ENCODE measurements around the gene TMEM19. TPM values are rescaled to one million over a fixed set of nuclear protein-coding genes. Genes with fewer than 3 reads are reported as not detected.

Gene TMEM19
- total and polyA plus RNA-seq, 2 of the 8 experiments (the other 6 are each of a cell fraction or from before 2014, with no cell fraction given), result 12.6 to 19.1 TPM

DNA sequence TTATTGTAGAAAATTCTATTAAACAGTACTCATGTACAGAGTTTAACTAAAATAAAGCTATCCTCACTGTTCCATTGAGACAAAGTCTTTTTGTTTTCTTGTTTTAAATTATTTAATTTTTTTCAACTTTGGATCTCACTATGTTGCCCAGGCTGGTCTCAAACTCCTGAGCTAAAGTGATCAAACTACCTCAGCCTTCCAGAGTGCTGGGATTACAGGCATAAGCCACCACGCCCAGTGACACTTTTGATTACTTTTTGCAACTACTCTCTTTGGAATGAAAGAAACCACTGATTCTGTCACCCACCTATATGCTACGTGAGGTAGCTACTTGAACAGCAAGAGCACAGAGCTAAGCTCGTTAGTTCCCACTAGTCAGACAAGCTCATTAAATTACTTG is 39.4 kb upstream of the TMEM19 start:
- FAIRE-seq, result no peak

More for the DNA sequence above, 39.4 kb upstream of the TMEM19 start:
- Histone ChIP-seq H3K18ac (ENCODE audit: extremely low read depth, low read length) (no peak overlapping the region), H4K20me1 (replicated peaks in 1 of 2; ENCODE audit: control insufficient read depth in 1 of 2, insufficient read depth in 2 of 2, low read length in 2 of 2) (no peaks in the 10 kb centered on the region), H3K9me3 (ENCODE audit: insufficient read depth in 2 of 2, low read depth in 1 of 2, low read length in 1 of 2) (no peaks in the 10 kb centered on the region), H3K14ac (ENCODE audit: insufficient read length) (no peak overlapping the region), H2AK5ac (ENCODE audit: low read depth, low read length) (no peak overlapping the region), H3K27ac (ENCODE audit: low read depth, low read length) (no peak overlapping the region), H3K4me3 (ENCODE audit: extremely low read depth in 1 of 4, insufficient read depth in 2 of 4, low read depth in 3 of 4, low read length in 4 of 4) (no peak overlapping the region), H2BK15ac (ENCODE audit: low read length) (no peak overlapping the region), H3K4me2 (ENCODE audit: insufficient read depth in 1 of 2, low read depth in 2 of 2, low read length in 2 of 2) (no peak overlapping the region), H3K4ac (replicated peaks; ENCODE audit: insufficient read length, low read depth, low read length) (no peak overlapping the region), H4K8ac (ENCODE audit: extremely low read depth, insufficient read depth, low read length) (no peak overlapping the region), H2AFZ (ENCODE audit: low read length) (no peak overlapping the region), H3K79me2 (ENCODE audit: control insufficient read depth in 1 of 2, insufficient read depth in 2 of 2, low read length in 2 of 2) (peaks cover 0 to 21% of the 10 kb centered on the region in 2 experiments; a peak in 2 of 4 replicates), H2BK5ac (ENCODE audit: low read depth, low read length) (no peak overlapping the region), H3K36me3 (ENCODE audit: control insufficient read depth in 2 of 4, insufficient read depth in 4 of 4, low read length in 3 of 4) (peaks cover 6 to 56% (median 27%) of the 10 kb centered on the region in 4 experiments), H3K56ac (replicated peaks; ENCODE audit: insufficient read length, low read depth, low read length) (no peak overlapping the region), H2BK120ac (replicated peaks; ENCODE audit: low read depth, low read length) (no peak overlapping the region), H2BK12ac (ENCODE audit: low read depth, low read length) (no peak overlapping the region), H4K91ac (replicated peaks; ENCODE audit: insufficient read length, low read length) (no peak overlapping the region), H3K9ac (replicated peaks in 1 of 4; ENCODE audit: extremely low read depth in 1 of 4, low read depth in 3 of 4, low read length in 3 of 4) (no peak overlapping the region), H3K23me2 (ENCODE audit: low read depth, low read length) (no peaks in the 10 kb centered on the region), H4K5ac (ENCODE audit: insufficient read length, low read depth, low read length) (no peak overlapping the region), H2BK20ac (ENCODE audit: low read length) (no peak overlapping the region), H3K27me3 (replicated peaks in 1 of 4; ENCODE audit: control insufficient read depth in 3 of 4, extremely low read depth in 1 of 4, insufficient read depth in 3 of 4, low read length in 3 of 4) (no peaks in the 10 kb centered on the region), H3K79me1 (ENCODE audit: low read depth, low read length) (no peaks in the 10 kb centered on the region), H3K23ac (ENCODE audit: insufficient read length) (no peak overlapping the region), H3K4me1 (replicated peaks in 1 of 4; ENCODE audit: control insufficient read depth in 3 of 4, insufficient read depth in 4 of 4, low read length in 3 of 4) (no peaks in the 10 kb centered on the region)
- TF ChIP-seq RXRA (IDR thresholded peaks at IDR 0.05; ENCODE audit: insufficient read depth, low read depth, low read length) (no peak), CHD2 (IDR thresholded peaks at IDR 0.05; ENCODE audit: low read length) (no peak), SAP30 (IDR thresholded peaks at IDR 0.05; ENCODE audit: insufficient read depth, insufficient replicate concordance, low read length) (no peak), YY1 (IDR thresholded peaks at IDR 0.05; ENCODE audit: low read depth, low read length) (no peak), PHF8 (conservative IDR thresholded peaks at IDR 0.05; ENCODE audit: low read depth, low read length) (no peak)
- TF ChIP-seq, protein P1, sequence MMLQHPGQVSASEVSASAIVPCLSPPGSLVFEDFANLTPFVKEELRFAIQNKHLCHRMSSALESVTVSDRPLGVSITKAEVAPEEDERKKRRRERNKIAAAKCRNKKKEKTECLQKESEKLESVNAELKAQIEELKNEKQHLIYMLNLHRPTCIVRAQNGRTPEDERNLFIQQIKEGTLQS (IDR thresholded peaks at IDR 0.05; ENCODE audit: insufficient read depth, low read depth, low read length), result no peak
- CTCF ChIA-PET (ENCODE audit: partially characterized antibody), result interaction anchor here (1.1 to 2.2 kb wide), 3 partner anchors 10 to 102 kb away, joined by 3 to 12 read pairs (median 9); no protein-coding TSS in a partner anchor
- POLR2A ChIA-PET (ENCODE audit: partially characterized antibody), result interaction anchor here (1.2 kb wide), 1 partner anchor 16 kb away, joined by 3 read pairs; no protein-coding TSS in a partner anchor
- WGBS, 2 experiments (ENCODE audit: extremely low coverage in 1 of 2, insufficient coverage in 1 of 2, insufficient read length in 1 of 2, insufficient replicate concordance in 2 of 2, low coverage in 1 of 2, low lambda C conversion rate in 2 of 2, missing lambda C conversion rate in 1 of 2), result 86% methylated on average over 3 of the region's 3 CpGs; no CpG with 5 or more reads in 1 of the 2 experiments
- DNase-seq (ENCODE audit: low read depth in 1 of 2, low spot score in 2 of 2), result no peak

Measured in H1 (cell line).